Stimulated activated CD8-positive, alpha-beta memory T cell treated with anti-CD3 and anti-CD28 coated beads, Interleukin-4, amount 100 ng/mL, for 24 hours (primary cell): ENCODE results near the gene CCL20.
"Not testable (repeated sequence)": the region's sequence is repeated elsewhere in the genome, so short reads cannot be mapped to it uniquely, and the experiment has no call there.

Experiments
- DNase-seq: peaks from one replicate; pipeline ENCODE4 v3.0.0-alpha.2; 2020; ENCODE audit warnings: low read depth

CCL20 gene, protein sequence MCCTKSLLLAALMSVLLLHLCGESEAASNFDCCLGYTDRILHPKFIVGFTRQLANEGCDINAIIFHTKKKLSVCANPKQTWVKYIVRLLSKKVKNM

DNA sequence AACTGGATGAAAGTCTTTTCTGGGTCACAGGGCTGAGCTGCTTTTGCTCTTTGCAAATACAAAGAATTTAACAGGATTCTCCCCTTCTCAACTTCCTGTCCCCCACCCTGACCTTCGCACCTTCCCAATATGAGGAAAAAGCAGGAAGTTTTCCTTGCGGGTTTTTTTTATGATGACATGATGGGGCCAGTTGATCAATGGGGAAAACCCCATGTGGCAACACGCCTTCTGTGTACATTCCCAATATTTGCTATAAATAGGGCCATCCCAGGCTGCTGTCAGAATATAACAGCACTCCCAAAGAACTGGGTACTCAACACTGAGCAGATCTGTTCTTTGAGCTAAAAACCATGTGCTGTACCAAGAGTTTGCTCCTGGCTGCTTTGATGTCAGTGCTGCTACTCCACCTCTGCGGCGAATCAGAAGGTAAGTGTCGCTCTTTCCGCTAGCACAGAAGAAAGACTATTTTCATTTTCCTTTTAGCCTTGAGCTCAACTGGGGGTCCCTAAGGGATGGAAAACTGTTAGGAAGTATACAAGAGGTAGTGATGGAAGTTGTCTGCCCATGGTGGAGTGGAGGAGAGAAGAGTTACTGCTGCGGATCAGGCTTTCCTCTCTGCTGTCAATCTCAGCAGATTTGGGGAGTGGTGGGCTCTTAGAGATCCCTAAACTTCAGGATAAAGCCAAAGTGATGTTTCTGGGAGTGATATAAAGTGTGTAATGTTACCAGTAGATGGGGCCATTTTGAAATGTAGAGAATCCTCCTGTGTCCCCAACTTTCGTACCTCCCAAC lies at the start of gene CCL20:
CCL20 (plus strand) TSS at position 281 of the 792 bp plus-strand sequence; CDS start at position 351, 70 bp downstream.
- no peak for DNase-seq

- no peak for DNase-seq
These were observed 47.8 kb upstream of the CCL20 start for GRCh38 chr2:227765788-227766372.

- DNase-seq: peak; percentile 38
These were observed 47.2 kb upstream of the CCL20 start for GRCh38 chr2:227766373-227766883.

DNA sequence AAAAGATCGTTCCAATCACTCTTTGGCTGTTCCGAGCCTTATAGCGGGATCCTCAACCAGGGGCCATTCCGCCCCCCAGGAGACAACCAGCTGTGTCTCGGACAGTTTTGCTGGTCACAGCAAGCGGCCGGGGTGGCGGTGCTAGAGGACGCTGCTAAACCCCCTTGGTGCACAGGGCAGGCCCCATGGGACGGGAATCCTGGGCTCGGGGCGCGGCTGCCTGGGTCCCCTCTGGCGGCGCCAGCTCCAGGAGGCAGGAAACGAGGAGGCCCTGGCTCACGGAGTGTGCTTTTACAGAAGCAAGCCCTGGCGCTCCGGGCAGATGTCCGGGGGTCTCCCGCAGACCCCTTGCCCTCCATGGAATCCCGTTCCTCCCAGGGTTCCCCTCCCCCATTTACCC lies 45.8 kb upstream of the CCL20 start:
- no peak for DNase-seq

- no peak for DNase-seq
These were observed 41.4 kb upstream of the CCL20 start for GRCh38 chr2:227772197-227772661.

DNA sequence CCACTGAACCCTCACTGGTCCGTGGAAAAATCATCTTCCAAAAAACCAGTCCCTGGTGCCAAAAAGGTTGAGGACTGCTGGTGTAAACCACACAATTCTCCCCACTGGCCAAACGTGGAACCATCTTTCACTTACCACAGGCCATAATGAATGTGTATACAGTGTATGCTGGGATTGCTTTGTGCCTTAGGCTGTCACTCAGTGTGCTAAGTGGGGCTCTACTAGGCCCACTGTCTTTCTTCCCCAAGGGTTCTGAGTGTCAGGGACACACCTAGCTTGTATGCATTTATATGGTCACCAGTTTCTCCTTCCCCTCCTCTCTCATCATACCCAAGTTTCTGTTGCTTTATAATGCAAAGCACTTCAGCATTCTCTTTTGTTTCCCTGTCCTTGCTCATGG lies 40.7 kb upstream of the CCL20 start:
- no peak for DNase-seq

GRCh38 chr2:227774011-227774624 lies 39.5 kb upstream of the CCL20 start:
- no peak for DNase-seq

DNA sequence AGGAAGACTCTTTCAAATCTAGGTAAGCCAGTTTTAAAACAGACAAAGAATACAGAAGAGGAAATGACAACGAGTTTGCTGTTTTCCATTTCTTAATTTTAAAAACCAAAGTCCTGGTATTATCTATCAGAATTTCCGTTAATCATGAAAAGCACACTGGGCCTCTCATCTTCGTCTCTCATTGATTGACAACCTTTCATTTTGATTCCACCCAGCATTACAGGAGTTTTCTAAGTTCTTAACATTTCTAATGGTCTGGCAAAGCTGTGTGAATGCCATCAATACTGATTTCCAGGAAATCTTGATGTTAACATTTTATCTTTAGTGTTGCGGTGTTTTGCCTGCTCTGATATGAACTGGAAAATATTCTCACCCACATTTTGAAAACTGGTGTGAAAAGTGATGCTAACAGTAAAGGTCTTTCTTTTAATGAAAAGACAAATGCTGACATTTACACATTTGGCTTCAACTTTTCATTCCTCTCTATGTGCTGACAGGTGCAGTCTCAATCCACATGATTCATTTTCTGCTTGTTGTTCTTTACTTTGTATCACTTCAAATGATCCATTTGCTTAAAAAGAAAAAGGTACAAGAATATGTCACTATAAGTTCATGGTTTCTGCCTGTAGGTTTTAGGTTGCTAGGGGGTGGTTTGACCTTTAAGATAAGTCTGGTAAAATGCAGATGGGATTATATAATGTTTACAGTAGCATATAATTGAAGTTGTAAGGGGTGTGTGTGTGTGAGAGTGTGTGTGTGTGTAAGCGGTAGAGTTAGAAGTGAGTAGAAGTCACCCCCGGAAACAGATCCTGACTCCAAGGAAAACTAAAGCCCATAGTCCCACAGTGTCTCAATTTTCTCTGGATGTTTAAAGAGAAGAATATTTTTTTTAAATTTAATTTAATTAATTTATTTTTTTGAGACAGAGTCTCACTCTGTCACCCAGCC lies 38.5 kb upstream of the CCL20 start:
- no peak for DNase-seq

DNA sequence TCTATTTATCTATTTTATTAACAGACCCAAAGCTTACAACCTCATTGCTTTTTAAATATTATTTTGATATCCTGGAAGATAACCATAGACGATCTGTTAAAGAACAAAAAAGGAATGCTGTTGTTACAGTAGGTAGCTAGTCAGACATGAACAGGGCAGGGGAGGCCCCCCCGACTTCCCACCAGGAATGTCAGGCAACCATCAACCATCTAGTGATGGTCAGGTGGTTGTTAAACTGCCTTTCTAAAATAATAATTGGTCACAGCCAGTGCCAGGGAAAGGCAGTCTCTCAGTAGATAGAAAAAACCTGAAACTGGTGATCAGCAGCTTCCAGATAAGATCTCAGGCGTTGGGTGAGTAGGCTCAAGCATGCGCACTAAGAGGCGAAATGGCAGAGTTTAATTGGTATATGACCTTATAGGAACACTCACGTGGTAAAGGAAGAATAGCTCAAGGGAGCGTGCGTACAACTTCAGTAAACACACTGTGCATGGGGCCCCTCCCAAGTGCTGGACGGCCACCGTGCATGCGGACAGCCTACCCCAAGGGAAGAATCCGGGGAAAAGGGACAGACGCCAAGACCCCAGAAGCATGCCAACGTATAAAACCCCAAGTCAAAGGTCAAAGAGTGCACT lies 32.5 kb upstream of the CCL20 start:
- DNase-seq: no peak

DNA sequence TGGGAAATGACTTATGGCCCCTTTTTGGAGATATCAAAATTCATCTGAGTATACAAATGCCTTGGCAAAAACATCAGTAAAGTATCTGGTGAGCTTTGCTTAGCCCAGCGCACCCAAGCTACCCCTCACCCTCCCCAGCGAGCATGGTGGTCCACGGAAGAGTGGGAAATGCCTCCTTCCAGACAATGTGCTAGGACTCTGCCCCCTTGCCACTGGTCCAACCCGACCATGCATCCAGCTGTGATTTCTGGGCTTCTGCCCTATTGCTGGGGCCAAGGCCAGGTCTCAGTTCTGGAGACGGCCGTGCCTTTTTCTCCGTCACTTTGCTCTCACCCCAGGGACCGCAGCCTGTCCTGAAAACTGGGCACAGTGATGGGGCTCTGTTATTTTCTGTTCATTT lies 31.8 kb upstream of the CCL20 start:
- DNase-seq: no peak

DNA sequence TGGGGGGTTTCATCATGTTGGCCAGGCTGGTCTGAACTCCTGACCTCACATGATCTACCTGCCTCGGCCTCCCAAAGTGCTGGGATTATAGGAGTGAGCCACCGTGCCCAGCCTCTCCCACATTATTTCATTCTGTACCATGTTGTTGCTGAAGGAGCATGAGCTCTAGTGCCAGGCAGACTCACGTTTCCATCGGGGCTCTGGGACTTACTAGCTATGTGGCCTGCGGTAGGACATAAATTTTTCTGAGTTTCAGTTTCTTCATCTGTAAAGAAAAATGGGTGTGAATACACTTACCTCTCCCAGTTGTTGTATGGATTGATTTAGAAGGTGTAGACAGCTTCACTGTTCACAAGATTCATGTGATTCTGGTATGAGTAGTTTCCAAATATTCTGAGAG lies 30.8 kb upstream of the CCL20 start:
- no peak for DNase-seq

GRCh38 chr2:227783404-227784138 lies 30.1 kb upstream of the CCL20 start:
- DNase-seq: no peak

DNA sequence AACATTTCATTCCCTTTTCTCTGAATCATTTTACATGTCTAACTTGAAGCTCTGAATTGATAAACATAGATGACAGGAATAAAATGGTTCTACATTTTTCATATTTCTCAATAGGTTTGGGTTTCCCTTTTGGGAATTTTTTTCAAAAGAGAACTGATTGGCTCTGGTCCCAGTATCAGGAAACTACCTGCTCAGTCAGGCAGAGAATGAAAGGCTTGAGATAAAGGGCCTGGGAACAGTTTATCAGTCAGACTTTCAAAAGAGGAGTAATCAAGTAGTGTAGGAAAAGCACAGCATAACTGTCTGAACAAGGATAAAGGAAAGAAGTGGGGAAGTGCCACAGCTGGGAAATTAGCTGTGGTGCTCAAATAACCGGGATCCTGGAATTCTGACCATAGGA lies 28.3 kb upstream of the CCL20 start:
- no peak for DNase-seq

DNA sequence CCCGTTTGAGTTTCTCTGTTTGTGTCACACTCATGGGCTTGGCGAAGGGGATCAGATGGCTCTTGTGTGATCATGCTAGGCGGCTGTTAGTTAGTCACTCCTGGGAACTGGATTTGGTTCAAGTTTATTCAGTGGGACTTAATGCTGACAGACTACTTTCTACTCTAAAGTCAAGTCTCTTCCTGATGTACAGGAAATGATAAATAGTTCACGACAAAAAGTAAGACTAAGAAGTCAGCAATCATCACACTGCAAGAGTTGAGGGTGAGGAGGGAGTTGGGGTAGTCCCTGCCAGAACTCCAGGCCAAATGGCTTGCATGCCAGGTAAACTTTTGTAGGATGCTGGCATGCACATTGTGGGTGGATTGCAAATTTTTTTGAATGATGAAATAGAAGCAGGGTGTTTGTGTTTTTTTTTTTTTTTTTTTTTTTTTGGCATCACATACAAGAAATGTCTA lies 25.1 kb upstream of the CCL20 start:
- no peak for DNase-seq

- no peak for DNase-seq
These were observed 23.8 kb upstream of the CCL20 start for GRCh38 chr2:227789803-227790202.

DNA sequence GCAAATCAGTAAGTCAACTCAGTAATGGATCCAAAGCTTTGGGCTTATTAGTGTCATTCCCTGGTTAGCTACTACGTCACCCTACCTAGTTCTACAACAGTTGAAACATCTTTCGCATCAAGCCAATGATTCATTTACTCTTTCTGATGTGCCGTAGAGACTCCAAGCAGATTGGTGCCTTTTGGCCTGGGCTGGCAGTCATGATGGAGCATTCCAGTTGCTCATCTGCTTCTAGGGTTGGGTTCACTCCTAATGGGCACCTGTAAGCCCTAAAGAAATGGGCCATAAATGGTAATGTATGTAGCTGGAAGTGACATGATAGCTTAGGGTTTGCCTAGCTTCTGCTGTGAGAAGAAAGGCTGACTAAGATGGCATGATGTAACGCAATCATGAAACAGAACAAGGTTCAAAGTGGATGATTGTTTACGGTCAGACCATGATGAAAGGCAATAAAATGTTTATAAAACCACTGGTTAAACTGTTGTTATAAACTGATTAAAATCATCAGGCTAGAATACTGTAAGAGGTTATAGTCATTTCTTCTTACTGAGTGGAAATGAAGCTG lies 20.4 kb upstream of the CCL20 start:
- no peak for DNase-seq

GRCh38 chr2:227796045-227796711 lies 17.5 kb upstream of the CCL20 start:
- DNase-seq: no peak

GRCh38 chr2:227796768-227797167 lies 16.9 kb upstream of the CCL20 start:
- not testable (repeated sequence) for DNase-seq

- DNase-seq: no peak
These were observed 14.4 kb upstream of the CCL20 start for GRCh38 chr2:227799202-227799601.
